22Rv1 (cell line): ENCODE results near the gene SYMPK.
"Not testable (repeated sequence)": the region's sequence is repeated elsewhere in the genome, so short reads cannot be mapped to it uniquely, and the experiment has no call there.

ENCODE experiments used
- H3K27ac ChIP-seq: fragments of 450-650 bp; 2 replicates; pipeline ENCODE4 v1.5.1; 2017
- ZFX ChIP-seq: fragments of 450-650 bp; IDR thresholded peaks from 2 replicates; pipeline ENCODE4 v1.6.1; 2017; ENCODE audit warnings: antibody characterized with exemption, borderline replicate concordance
- TF ChIP-seq, protein P1 (sequence below): fragments of 450-650 bp; IDR thresholded peaks from 2 replicates; pipeline ENCODE4 v1.5.1; 2017; ENCODE audit warnings: mild to moderate bottlenecking

The SYMPK gene

DNA sequence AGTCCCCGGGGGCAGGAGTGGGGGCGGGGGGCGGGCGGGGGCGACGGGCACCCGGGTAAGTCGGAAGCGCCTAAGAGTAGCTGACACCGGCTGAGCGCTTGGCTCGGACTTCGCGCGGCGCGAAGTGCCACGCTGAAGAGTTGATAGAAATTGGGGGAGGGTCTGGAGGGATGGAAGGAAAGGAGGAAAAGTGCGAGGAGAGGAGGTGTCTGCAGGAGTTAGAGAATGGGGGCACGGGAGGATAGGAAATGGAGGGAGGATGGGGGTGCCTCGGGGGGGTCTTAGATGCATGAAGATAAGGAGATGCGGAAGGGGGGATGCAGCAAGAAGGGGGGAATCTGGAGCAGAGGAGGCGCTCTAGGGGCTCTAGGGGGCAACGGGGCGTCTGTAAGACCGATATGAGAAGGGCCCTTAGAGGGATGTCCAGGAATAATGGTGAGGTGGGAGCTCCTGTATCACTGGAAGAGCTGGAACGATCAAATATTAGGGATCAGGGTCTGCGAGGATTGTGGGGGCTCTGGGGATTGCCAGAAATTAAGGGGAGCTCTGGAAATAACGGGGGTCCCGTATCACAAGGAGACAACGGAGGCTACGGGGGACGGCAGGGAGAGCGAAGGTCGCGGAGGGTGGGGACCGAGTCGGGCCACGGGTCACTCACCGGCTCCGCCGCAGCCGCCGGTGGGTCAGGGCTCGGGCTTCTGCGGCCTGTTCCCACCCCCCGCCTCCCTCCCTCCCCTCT lies 39.1 kb upstream of the SYMPK start, which contains the start of gene MYPOP:
TSS of gene MYPOP (minus strand) at position 702 of the 739 bp plus-strand sequence. CDS start 840 bp downstream, outside the sequence.
- H3K27ac ChIP-seq = peak within 1 kb of the TSS; percentile 84
- TF ChIP-seq ZFX = no peak
- TF ChIP-seq, protein P1, sequence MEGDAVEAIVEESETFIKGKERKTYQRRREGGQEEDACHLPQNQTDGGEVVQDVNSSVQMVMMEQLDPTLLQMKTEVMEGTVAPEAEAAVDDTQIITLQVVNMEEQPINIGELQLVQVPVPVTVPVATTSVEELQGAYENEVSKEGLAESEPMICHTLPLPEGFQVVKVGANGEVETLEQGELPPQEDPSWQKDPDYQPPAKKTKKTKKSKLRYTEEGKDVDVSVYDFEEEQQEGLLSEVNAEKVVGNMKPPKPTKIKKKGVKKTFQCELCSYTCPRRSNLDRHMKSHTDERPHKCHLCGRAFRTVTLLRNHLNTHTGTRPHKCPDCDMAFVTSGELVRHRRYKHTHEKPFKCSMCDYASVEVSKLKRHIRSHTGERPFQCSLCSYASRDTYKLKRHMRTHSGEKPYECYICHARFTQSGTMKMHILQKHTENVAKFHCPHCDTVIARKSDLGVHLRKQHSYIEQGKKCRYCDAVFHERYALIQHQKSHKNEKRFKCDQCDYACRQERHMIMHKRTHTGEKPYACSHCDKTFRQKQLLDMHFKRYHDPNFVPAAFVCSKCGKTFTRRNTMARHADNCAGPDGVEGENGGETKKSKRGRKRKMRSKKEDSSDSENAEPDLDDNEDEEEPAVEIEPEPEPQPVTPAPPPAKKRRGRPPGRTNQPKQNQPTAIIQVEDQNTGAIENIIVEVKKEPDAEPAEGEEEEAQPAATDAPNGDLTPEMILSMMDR = no peak

DNA sequence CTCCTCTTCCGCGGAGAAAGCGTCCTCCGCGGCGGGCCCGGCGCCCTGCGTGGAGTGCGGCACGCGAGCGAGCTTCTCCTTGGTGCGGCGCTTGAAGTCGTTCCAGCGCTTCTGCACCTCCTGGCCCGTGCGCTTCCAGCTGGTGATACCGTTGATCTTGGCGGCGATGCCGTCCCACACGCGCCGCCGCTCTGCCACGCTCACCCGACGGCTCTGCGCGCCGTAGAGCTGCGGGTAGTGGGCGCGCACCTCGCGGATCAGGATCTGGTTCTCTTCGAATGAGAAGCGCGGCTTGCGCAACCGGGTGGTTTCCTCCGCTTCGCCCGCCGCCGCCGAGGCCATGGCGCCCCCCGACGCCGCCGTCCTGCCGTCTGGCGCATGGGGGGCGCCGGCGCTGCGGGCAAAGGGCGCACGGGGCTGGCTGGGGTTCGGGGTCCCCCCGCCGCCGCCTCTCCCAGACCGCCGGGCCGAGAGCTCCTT lies 38.5 kb upstream of the SYMPK start:
- peak overlapping the region; percentile 84 for H3K27ac ChIP-seq
- TF ChIP-seq ZFX = no peak
- TF ChIP-seq, protein P1 = no peak

DNA sequence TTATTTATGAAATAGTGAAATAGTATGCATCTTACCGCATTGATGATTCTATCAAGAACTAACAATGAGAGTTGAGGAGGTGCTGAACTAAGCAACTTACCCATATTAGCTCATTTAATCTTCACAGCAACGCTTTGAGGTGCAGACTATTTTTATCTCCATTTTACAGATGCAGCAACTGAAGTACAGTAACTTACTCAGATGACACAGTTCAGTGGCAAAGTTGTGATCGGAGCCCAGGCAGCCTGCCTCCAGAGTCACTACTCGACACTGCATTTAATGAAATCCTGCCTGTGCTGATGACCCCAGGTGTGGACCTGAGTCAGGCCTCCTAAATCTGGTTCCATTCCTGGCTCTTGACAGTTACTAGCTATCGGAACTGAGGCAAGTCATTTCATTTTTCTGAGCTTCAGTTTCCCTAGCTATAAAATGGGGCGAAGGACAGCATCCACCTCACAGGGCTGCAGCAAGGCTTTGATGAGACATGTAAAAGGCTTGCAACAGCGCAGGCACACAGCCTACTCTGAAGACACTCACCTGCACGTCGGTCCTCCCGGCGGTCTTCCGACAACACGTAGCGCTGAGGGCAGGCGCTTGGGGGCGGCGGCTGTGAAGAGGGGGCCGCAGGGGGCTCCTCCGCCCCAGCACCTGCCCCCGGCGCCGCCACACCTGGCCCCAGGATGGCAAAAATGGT lies 37.9 kb upstream of the SYMPK start:
- H3K27ac ChIP-seq = peak overlapping the region; percentile 43
- TF ChIP-seq ZFX = no peak
- TF ChIP-seq, protein P1 = no peak

DNA sequence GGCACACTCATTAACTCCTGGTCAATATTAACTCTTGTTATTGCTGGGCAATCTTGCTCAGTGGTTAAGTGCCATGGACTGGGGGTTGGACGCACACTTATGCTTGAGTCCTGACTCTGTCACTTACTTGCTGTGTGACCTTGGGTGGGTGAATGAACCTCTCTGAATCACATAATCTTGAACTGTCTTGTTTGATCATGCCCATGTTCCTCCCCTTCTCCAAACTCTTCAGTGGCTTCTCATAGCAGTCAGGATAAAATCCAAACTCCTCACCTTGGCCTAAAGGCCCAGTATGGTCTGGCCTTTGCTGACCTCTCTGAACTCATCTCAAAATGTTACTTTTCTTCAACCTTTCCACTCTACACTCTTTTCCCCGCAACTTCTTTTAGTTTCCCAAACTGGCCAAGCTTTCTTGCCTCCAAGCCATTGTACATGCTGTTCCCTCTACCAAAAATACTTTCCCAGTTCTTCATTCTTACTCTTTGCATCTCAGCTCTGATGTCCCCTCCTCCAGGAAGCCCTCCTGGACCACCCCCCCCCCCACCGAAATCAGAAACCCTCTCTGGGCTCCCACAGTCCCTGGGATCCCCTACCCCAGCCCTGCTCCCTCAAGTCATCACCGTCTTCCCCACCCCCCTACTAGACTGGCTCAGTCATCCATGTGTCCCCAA lies 37.1 kb upstream of the SYMPK start:
- no peak overlapping the region; the same call in 1 of the 2 replicates for H3K27ac ChIP-seq
- no peak for TF ChIP-seq ZFX
- TF ChIP-seq, protein P1 = no peak

DNA sequence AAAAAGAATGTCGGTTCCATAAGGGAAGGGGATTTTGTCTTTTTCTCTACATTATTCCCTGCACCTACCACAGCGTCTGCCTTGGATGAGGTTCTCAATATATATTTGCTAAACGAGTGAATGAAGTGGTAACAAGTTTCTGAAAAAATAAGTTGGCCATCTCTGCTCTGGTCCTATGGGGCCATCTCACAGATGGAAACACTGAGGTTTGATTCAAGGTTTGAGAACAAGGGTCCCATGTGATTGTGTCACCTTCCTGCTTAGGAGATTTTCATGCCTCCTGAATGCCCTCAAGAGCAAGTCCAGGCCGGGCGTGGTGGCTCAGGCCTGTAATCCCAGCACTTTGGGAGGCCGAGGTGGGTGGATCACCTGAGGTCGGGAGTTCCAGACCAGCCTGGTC lies 36.3 kb upstream of the SYMPK start:
- no peak overlapping the region for H3K27ac ChIP-seq
- TF ChIP-seq, protein P1 = no peak
- no peak for TF ChIP-seq ZFX

DNA sequence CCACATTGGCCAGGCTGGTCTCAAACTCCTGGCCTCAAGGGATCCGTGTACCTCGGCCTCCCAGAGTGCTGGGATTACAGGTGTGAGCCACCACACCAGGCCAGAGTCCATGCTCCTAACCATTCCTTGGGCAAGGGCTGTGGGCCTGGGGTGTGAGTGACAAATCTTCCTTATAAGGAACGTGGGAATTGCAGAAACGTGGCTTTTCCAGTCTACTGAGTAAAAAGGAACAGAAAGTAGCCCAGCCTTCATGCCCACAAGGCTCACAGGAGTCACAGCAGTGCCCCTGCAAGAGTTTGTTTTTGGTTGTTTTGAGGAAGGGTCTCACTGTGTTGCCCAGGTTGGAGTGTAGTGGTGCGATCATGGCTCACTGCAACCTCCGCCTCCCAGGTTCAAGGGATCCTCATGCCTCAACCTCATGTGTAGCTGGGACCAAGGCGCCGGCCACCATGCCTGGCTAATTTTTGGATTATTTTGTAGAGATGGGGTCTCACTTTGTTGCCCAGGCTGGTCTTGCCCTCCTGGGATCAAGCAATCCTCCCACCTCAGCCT lies 34.4 kb upstream of the SYMPK start:
- no peak overlapping the region for H3K27ac ChIP-seq
- no peak for TF ChIP-seq ZFX
- TF ChIP-seq, protein P1 = no peak

DNA sequence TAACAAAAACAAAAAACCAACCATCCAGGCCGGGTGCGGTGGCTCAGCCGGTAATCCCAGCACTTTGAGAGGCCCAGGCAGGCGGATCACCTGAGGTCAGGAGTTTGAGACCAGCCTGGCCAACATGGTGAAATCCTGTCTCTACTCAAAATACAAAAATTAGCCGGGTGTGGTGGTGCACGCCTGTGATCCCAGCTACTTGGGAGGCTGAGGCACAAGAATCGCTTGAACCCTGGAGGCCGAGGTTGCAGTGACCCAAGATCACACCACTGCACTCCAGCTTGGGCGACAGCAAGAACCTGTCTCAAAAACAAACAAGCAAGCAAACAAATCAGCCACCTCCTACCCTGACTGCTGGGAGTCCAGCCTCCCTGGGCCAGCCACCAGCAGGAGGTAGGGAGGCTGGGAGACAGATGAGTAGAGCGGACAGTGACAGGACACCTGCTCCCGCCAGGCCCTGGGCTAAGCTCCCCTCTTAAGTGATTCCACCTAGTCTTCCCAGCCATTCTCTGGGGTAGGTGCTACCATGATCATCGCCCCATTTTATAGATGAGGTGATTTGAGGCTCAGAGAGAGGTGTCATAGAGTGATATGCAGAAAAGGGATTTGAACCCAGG lies 33.1 kb upstream of the SYMPK start:
- H3K27ac ChIP-seq = not testable (repeated sequence)
